Measurements from ENCODE around the gene COMT.

The COMT gene

GRCh38 chr22:19996694-19997384 lies 55.3 kb downstream of the COMT start:
- no peak for DNase-seq (ENCODE audit: low read depth)

GRCh38 chr22:19997561-19998231 lies 56.1 kb downstream of the COMT start:
- no peak for DNase-seq (ENCODE audit: low read depth)

GRCh38 chr22:19998232-19998951 lies 56.8 kb downstream of the COMT start:
- DNase-seq (ENCODE audit: low read depth) = no peak

GRCh38 chr22:19998991-19999820 lies 57.6 kb downstream of the COMT start:
- no peak for DNase-seq (ENCODE audit: low read depth)

- no peak for DNase-seq (ENCODE audit: low read depth)
Observed at GRCh38 chr22:20000246-20001081, 58.9 kb downstream of the COMT start.

- no peak for DNase-seq (ENCODE audit: low read depth)
Observed at GRCh38 chr22:20001082-20001638, 59.6 kb downstream of the COMT start.

GRCh38 chr22:20002128-20002527 lies 60.6 kb downstream of the COMT start:
- no peak for DNase-seq (ENCODE audit: low read depth)

GRCh38 chr22:20002636-20003035 lies 61.1 kb downstream of the COMT start:
- no peak for DNase-seq (ENCODE audit: low read depth)

- DNase-seq (ENCODE audit: low read depth) = no peak
Observed at GRCh38 chr22:20003304-20003703, 61.7 kb downstream of the COMT start.

GRCh38 chr22:20004464-20004863 lies 62.9 kb downstream of the COMT start:
- no peak for DNase-seq (ENCODE audit: low read depth)

GRCh38 chr22:20008221-20008995 lies 66.8 kb downstream of the COMT start:
- DNase-seq (ENCODE audit: low read depth) = no peak

GRCh38 chr22:20009018-20009491 lies 67.5 kb downstream of the COMT start:
- no peak for DNase-seq (ENCODE audit: low read depth)

GRCh38 chr22:20009582-20010306 lies 68.2 kb downstream of the COMT start:
- DNase-seq (ENCODE audit: low read depth) = no peak

- DNase-seq (ENCODE audit: low read depth) = no peak
Observed at GRCh38 chr22:20010307-20011122, 68.9 kb downstream of the COMT start.

- DNase-seq (ENCODE audit: low read depth) = no peak
Observed at GRCh38 chr22:20011123-20011992, 69.8 kb downstream of the COMT start.

GRCh38 chr22:20011993-20012740 lies 70.6 kb downstream of the COMT start:
- no peak for DNase-seq (ENCODE audit: low read depth)

Data from stimulated activated CD8-positive, alpha-beta memory T cell treated with anti-CD3 and anti-CD28 coated beads, Interleukin-4, amount 100 ng/mL, for 24 hours (primary cell).